Neural cell (in vitro differentiated cells): ENCODE measurements around the gene ATP2B2.

Source experiments
- CTCF ChIP-seq: fragments of 450-650 bp; IDR thresholded peaks from 2 replicates; pipeline ENCODE4 v1.5.1; 2014; ENCODE audit warnings: antibody characterized with exemption, mild to moderate bottlenecking, moderate library complexity; ENCODE audit not compliant: poor library complexity, severe bottlenecking
- EZH2 ChIP-seq: fragments of 200-600, 300-800 bp; shearing (Covaris generic), sonication (generic); IDR thresholded peaks from 2 replicates; pipeline ENCODE4 v1.6.1; 2014; ENCODE audit warnings: antibody characterized with exemption, low read length, borderline replicate concordance, mild to moderate bottlenecking; ENCODE audit not compliant: insufficient read depth, poor library complexity, severe bottlenecking
- RAD21 ChIP-seq: fragments of 450-650 bp; conservative IDR thresholded peaks from 2 replicates; pipeline ENCODE4 v1.6.1; 2014; ENCODE audit warnings: antibody characterized with exemption, mild to moderate bottlenecking, moderate library complexity
- TAF1 ChIP-seq: IDR thresholded peaks from 2 replicates; pipeline ENCODE4 v1.6.1; 2012; ENCODE audit warnings: low read depth

- TF ChIP-seq CTCF: no peak
- TF ChIP-seq RAD21: no peak
- no peak for TF ChIP-seq EZH2
- TF ChIP-seq TAF1: no peak
Measured at GRCh38 chr3:10312391-10312790, 193.0 kb downstream of the ATP2B2 start.
